ENCODE data around the gene NFATC1.

NFATC1 gene

DNA sequence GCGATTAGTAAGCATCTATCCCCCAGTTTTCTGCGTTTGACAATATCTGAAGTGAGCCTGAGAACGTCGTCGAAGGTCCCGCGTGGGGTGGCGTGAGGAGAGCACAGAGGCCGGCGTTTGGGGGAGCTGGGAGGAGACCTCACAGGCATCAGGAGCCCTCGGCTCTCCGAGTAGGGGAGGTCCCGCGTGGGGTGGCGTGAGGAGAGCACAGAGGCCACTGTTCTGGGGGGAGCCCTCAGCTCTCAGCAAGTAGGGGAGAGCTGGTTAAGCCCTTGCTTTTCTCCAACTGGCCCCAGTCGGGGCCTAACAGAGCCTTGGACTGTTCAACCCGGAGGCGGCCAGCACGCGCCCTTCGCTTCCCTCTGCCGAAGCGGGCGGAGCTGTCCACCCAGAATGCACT lies 134.3 kb downstream of the NFATC1 start:
- Histone ChIP-seq H3K4me1 (ENCODE audit: low read length) (peaks cover 25% of the 10 kb centered on the region), H4K20me1 (ENCODE audit: insufficient read depth, low read length) (no peaks in the 10 kb centered on the region), H2AFZ (ENCODE audit: low read depth, low read length) (no peak overlapping the region), H3K27ac (ENCODE audit: low read length) (no peak overlapping the region), H3K27me3 (ENCODE audit: low read depth, low read length) (no peaks in the 10 kb centered on the region), H3K36me3 (replicated peaks; ENCODE audit: low read depth, low read length) (peaks cover 26% of the 10 kb centered on the region), H3K4me3 (ENCODE audit: low read length) (no peak overlapping the region), H3K79me2 (ENCODE audit: low read length) (no peaks in the 10 kb centered on the region), H3K9me3 (ENCODE audit: insufficient read depth, low read length) (no peaks in the 10 kb centered on the region), H3K4me2 (ENCODE audit: low read length) (no peak overlapping the region), H3K9ac (ENCODE audit: low read length) (no peak overlapping the region)
- TF ChIP-seq, protein P1, sequence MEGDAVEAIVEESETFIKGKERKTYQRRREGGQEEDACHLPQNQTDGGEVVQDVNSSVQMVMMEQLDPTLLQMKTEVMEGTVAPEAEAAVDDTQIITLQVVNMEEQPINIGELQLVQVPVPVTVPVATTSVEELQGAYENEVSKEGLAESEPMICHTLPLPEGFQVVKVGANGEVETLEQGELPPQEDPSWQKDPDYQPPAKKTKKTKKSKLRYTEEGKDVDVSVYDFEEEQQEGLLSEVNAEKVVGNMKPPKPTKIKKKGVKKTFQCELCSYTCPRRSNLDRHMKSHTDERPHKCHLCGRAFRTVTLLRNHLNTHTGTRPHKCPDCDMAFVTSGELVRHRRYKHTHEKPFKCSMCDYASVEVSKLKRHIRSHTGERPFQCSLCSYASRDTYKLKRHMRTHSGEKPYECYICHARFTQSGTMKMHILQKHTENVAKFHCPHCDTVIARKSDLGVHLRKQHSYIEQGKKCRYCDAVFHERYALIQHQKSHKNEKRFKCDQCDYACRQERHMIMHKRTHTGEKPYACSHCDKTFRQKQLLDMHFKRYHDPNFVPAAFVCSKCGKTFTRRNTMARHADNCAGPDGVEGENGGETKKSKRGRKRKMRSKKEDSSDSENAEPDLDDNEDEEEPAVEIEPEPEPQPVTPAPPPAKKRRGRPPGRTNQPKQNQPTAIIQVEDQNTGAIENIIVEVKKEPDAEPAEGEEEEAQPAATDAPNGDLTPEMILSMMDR (IDR thresholded peaks at IDR 0.05; ENCODE audit: low read depth, low read length), result no peak
- no peak for TF ChIP-seq EZH2phosphoT487 (IDR thresholded peaks at IDR 0.05; ENCODE audit: low read depth)

DNA sequence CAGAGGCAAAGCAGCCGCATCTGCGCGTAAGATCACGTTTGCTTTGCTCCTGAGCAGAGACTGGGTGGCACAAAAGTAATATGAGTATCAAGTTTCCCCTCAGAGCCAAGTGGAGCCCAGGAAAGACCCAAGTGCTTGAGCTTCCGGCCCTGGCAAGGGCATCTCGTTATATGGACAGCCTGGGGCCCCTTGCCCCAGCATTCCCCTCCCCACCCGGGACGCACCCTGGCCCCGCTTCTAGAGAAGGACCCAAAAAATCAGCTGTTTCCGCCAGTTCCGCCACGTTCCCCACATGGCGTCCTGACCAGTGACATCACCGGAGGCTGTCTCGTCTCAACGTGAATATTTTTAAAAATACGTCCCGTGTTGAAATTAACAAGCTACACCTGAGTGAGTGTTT lies 135.1 kb downstream of the NFATC1 start:
- Histone ChIP-seq H3K27me3 (ENCODE audit: low read depth, low read length) (no peaks in the 10 kb centered on the region), H3K4me2 (ENCODE audit: low read length) (no peak overlapping the region), H3K9ac (ENCODE audit: low read length) (no peak overlapping the region), H3K4me3 (ENCODE audit: low read length) (no peak overlapping the region), H3K79me2 (ENCODE audit: low read length) (no peaks in the 10 kb centered on the region), H3K4me1 (ENCODE audit: low read length) (peaks cover 19% of the 10 kb centered on the region), H2AFZ (ENCODE audit: low read depth, low read length) (no peak overlapping the region), H3K36me3 (replicated peaks; ENCODE audit: low read depth, low read length) (peaks cover 26% of the 10 kb centered on the region), H3K9me3 (ENCODE audit: insufficient read depth, low read length) (no peaks in the 10 kb centered on the region), H4K20me1 (ENCODE audit: insufficient read depth, low read length) (no peaks in the 10 kb centered on the region), H3K27ac (ENCODE audit: low read length) (no peak overlapping the region)
- no peak for TF ChIP-seq EZH2phosphoT487 (IDR thresholded peaks at IDR 0.05; ENCODE audit: low read depth)
- TF ChIP-seq, protein P1 (IDR thresholded peaks at IDR 0.05; ENCODE audit: low read depth, low read length), result no peak

DNA sequence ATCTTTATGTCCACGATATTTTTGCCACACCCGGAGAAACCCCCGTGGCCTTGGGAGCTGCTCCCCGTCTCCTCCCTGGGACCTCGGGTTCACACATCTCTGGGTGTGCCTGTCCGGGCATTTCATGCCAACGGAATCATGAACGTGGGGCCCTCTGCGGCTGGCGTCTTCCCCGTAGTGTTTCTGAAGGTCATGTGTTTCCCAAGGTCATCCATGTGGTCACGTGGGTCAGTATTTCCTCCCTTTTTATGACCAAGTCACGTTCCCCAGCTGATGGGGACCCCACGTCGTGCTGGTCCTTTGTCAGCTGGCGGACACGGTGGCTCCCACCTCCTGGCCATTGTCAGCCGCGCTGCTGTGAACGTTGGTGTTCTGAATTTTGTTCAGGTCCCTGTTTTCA lies 135.7 kb downstream of the NFATC1 start:
- Histone ChIP-seq H3K4me3 (ENCODE audit: low read length) (no peak overlapping the region), H3K4me1 (ENCODE audit: low read length) (peaks cover 19% of the 10 kb centered on the region), H3K27ac (ENCODE audit: low read length) (no peak overlapping the region), H3K4me2 (ENCODE audit: low read length) (no peak overlapping the region), H4K20me1 (ENCODE audit: insufficient read depth, low read length) (no peaks in the 10 kb centered on the region), H3K9me3 (ENCODE audit: insufficient read depth, low read length) (no peaks in the 10 kb centered on the region), H3K9ac (ENCODE audit: low read length) (no peak overlapping the region), H2AFZ (ENCODE audit: low read depth, low read length) (no peak overlapping the region), H3K79me2 (ENCODE audit: low read length) (no peaks in the 10 kb centered on the region), H3K27me3 (ENCODE audit: low read depth, low read length) (no peaks in the 10 kb centered on the region), H3K36me3 (replicated peaks; ENCODE audit: low read depth, low read length) (peaks cover 26% of the 10 kb centered on the region)
- TF ChIP-seq, protein P1 (IDR thresholded peaks at IDR 0.05; ENCODE audit: low read depth, low read length), result no peak
- TF ChIP-seq EZH2phosphoT487 (IDR thresholded peaks at IDR 0.05; ENCODE audit: low read depth), result no peak

DNA sequence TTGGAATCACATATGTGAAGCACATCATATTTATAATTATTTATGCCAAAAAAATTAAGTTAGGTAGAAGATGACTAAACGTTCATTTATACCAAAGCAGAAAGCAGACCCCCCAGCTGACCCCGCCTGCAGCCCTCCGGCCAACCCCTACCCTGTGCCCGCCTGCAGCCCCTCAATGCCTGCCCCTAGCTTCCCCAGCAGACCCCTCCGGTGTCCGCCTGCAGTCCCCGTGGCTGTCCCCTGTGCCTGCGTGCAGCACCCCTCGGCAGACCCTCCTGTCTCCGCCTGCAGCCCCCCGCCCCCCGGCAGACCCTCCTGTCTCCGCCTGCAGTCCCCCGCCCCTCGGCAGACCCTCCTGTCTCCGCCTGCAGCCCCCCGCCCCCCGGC lies 136.2 kb downstream of the NFATC1 start:
- Histone ChIP-seq H3K4me1 (ENCODE audit: low read length) (peaks cover 19% of the 10 kb centered on the region), H3K9me3 (ENCODE audit: insufficient read depth, low read length) (no peaks in the 10 kb centered on the region), H3K9ac (ENCODE audit: low read length) (no peak overlapping the region), H3K4me2 (ENCODE audit: low read length) (no peak overlapping the region), H3K36me3 (replicated peaks; ENCODE audit: low read depth, low read length) (peaks cover 26% of the 10 kb centered on the region), H3K4me3 (ENCODE audit: low read length) (no peak overlapping the region), H3K79me2 (ENCODE audit: low read length) (no peaks in the 10 kb centered on the region), H3K27me3 (ENCODE audit: low read depth, low read length) (no peaks in the 10 kb centered on the region), H2AFZ (ENCODE audit: low read depth, low read length) (no peak overlapping the region), H4K20me1 (ENCODE audit: insufficient read depth, low read length) (no peaks in the 10 kb centered on the region), H3K27ac (ENCODE audit: low read length) (no peak overlapping the region)
- no peak for TF ChIP-seq EZH2phosphoT487 (IDR thresholded peaks at IDR 0.05; ENCODE audit: low read depth)
- TF ChIP-seq, protein P1 (IDR thresholded peaks at IDR 0.05; ENCODE audit: low read depth, low read length), result no peak

Measured in OCI-LY3 (cell line).